Endothelial cell of umbilical vein (primary cell): ENCODE measurements around the gene CMTM3. TPM values are rescaled to one million over a fixed set of nuclear protein-coding genes. Genes with fewer than 3 reads are reported as not detected.

Experiments used
- BruUV-seq: library from RNA; stranded (reverse); fragments of 400-500 nt; replicated peaks from 2 replicates; lab custom pipeline; 2021; lab: Mats Ljungman, UMichigan
- CTCF ChIA-PET: fragments of 300-600, 350-600 bp; sonication (Branson Sonifier 250); formaldehyde crosslinking; loops from one replicate; lab custom pipeline; 2021; ENCODE audit warnings: antibody characterized with exemption, inconsistent platforms; lab: Charles Lee
- POLR2A ChIA-PET: fragments of 300-600, 350-600 bp; sonication (Branson Sonifier 250); formaldehyde crosslinking; loops from one replicate; lab custom pipeline; 2021; ENCODE audit warnings: antibody characterized with exemption, inconsistent platforms; lab: Charles Lee
- DNase-seq: peaks from one replicate; pipeline ENCODE4 v3.0.0-alpha.2; 2011; ENCODE audit warnings: low read depth, low spot score
- FAIRE-seq: peaks from 2 replicates; lab custom pipeline; 2011; peaks lifted over from hg19 to GRCh38; lab: Jason Lieb, UNC
- H2AFZ ChIP-seq: 2 replicates; pipeline ENCODE4 v1.6.0; 2012; ENCODE audit warnings: low read depth, low read length, control low read depth, inconsistent platforms
- H3K27ac ChIP-seq: 2 replicates; pipeline ENCODE4 v1.5.1; 2011; ENCODE audit warnings: low read depth, mild to moderate bottlenecking, control low read depth, low read length, moderate library complexity; ENCODE audit not compliant: insufficient read depth
- H3K27me3 ChIP-seq, 2 experiments: 2 replicates each; pipeline versions ENCODE4 v1.6.0 to v1.6.1; 2011; ENCODE audit warnings: low read length in 2 of 2, mixed read lengths in 1 of 2; ENCODE audit not compliant: control insufficient read depth in 2 of 2, insufficient read depth in 2 of 2
- H3K36me3 ChIP-seq, 2 experiments: 2 replicates in 1 of 2; 3 replicates in 1 of 2; pipeline ENCODE4 v1.5.1; 2011; ENCODE audit warnings: low read length in 2 of 2, mild to moderate bottlenecking in 1 of 2, moderate library complexity in 1 of 2; ENCODE audit not compliant: control insufficient read depth in 2 of 2, insufficient read depth in 2 of 2; ENCODE audit errors: extremely low read depth in 1 of 2
- H3K4me1 ChIP-seq: 3 replicates; pipeline ENCODE4 v1.5.1; 2011; ENCODE audit warnings: mild to moderate bottlenecking, low read length; ENCODE audit not compliant: control insufficient read depth, insufficient read depth; ENCODE audit errors: extremely low read depth
- H3K4me2 ChIP-seq: 2 replicates; pipeline ENCODE4 v1.6.1; 2011; ENCODE audit warnings: low read length, control low read depth, mixed read lengths; ENCODE audit not compliant: insufficient read depth
- H3K4me3 ChIP-seq, 3 experiments: fragments of 200-600 bp in 1 of 3; sonication (generic), shearing (Covaris generic) in 1 of 3; replicated peaks in 1 of 3; 2 replicates each; pipeline ENCODE4 v1.5.1; 2011 to 2016; ENCODE audit warnings: control low read depth in 3 of 3, low read length in 3 of 3, mild to moderate bottlenecking in 2 of 3, inconsistent platforms in 1 of 3, low read depth in 1 of 3, moderate library complexity in 1 of 3; ENCODE audit not compliant: insufficient read depth in 1 of 3
- H3K79me2 ChIP-seq: 2 replicates; pipeline ENCODE4 v1.6.0; 2012; ENCODE audit warnings: low read length, inconsistent platforms; ENCODE audit not compliant: control insufficient read depth, insufficient read depth
- H3K9ac ChIP-seq: replicated peaks from 2 replicates; pipeline ENCODE3; 2011; ENCODE audit warnings: low read length, control low read depth; ENCODE audit not compliant: insufficient read depth; ENCODE audit errors: extremely low read depth
- H3K9me1 ChIP-seq: replicated peaks from 3 replicates; pipeline ENCODE4 v1.6.0; 2011; ENCODE audit warnings: mild to moderate bottlenecking, low read length; ENCODE audit not compliant: control insufficient read depth, insufficient read depth; ENCODE audit errors: extremely low read depth
- H3K9me3 ChIP-seq: replicated peaks from 2 replicates; pipeline ENCODE4 v1.5.1; 2012; ENCODE audit warnings: low read length, inconsistent platforms; ENCODE audit not compliant: control insufficient read depth, insufficient read depth
- H4K20me1 ChIP-seq: replicated peaks from 2 replicates; pipeline ENCODE3; 2011; ENCODE audit warnings: mild to moderate bottlenecking, low read length; ENCODE audit not compliant: control insufficient read depth, insufficient read depth; ENCODE audit errors: extremely low read depth
- EZH2 ChIP-seq: IDR thresholded peaks from 2 replicates; pipeline ENCODE4 v1.6.1; 2012; ENCODE audit warnings: borderline replicate concordance, low read depth, mild to moderate bottlenecking, moderate library complexity, low read length, inconsistent platforms; ENCODE audit not compliant: severe bottlenecking
- FOS ChIP-seq: IDR thresholded peaks from 2 replicates; pipeline ENCODE4 v1.6.1; 2011; ENCODE audit warnings: mild to moderate bottlenecking, low read length, moderate library complexity, borderline replicate concordance; ENCODE audit not compliant: insufficient read depth
- GATA2 ChIP-seq: IDR thresholded peaks from 2 replicates; pipeline ENCODE4 v1.7.0; 2011; ENCODE audit warnings: low read depth, mild to moderate bottlenecking, moderate library complexity, mixed read lengths, low read length; ENCODE audit not compliant: insufficient read length, insufficient read depth
- JUN ChIP-seq: IDR thresholded peaks from 2 replicates; pipeline ENCODE4 v1.6.1; 2011; ENCODE audit warnings: borderline replicate concordance, low read depth; ENCODE audit not compliant: insufficient read length, insufficient read depth
- MYC ChIP-seq: IDR thresholded peaks from one replicate; pipeline ENCODE4 v1.6.1; 2011; ENCODE audit warnings: mild to moderate bottlenecking, low read depth, low read length
- POLR2A ChIP-seq: IDR thresholded peaks from 2 replicates; pipeline ENCODE4 v1.6.1; 2012; ENCODE audit warnings: low read depth, mild to moderate bottlenecking, control low read depth, low read length
- POLR2AphosphoS5 ChIP-seq: IDR thresholded peaks from 2 replicates; pipeline ENCODE4 v1.6.1; 2012; ENCODE audit warnings: low read depth, mild to moderate bottlenecking, control low read depth, low read length, moderate library complexity; ENCODE audit not compliant: insufficient read depth
- dilution Hi-C: fragments of 300-500 bp; cut with MboI; formaldehyde crosslinking; loops from one replicate; pipeline ENCODE4 v1.15.0; 2019; ENCODE audit warnings: low sequenced_read_pairs; ENCODE audit not compliant: extremely low pct_ligation_motif_present
- intact Hi-C: fragments of 100-400 bp; cut with micrococcal nuclease; formaldehyde crosslinking; loops from one replicate; pipeline ENCODE4 v1.10.0; 2022
- polyA plus RNA-seq, 4 experiments: library from polyadenylated mRNA; depleted of rRNA in 3 of 4; stranded (reverse) in 3 of 4; unstranded in 1 of 4; fragments of >200 nt; gene quantifications; 2 replicates each; pipeline versions ENCODE4 v1.2.1 to v1.2.3, GENCODE V29; 2011 to 2012; ENCODE audit warnings: missing spikeins in 1 of 4
- total RNA-seq: library from RNA; stranded (reverse); gene quantifications from 2 replicates; pipeline ENCODE4 v1.2.3, GENCODE V29; 2021

Gene CMTM3
- total and polyA plus RNA-seq, 2 donors (not counting 3 experiments of a cell fraction or from before 2014, with no cell fraction given) = 83.6 to 86.2 TPM

DNA sequence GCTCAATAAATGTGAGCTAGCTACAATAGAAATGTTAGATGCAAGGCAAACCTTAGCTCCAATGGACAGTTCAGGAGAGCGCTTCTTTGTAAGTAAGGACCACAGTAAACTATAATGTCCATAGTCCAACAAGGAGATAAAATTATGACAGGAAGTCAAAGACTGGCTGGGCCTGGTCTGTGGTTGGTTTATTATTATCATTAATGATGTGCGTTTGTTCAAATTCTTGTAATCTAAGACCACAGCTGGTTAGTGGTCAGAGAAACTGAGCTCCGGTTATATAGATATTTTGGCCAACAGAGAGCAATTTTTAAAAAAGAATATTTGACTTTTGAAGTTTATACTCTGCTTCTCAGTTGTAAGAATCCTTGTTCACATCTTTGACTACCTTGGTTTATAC is 30.0 kb upstream of the CMTM3 start:
- CTCF ChIA-PET = interaction anchor here (1.0 to 1.8 kb wide), 3 partner anchors 11 to 34 kb away, joined by 3 to 9 read pairs (median 4); no protein-coding TSS in a partner anchor
- H4K20me1 ChIP-seq = no peaks in the 10 kb centered on the region
- H2AFZ ChIP-seq = no peak overlapping the region
- dilution Hi-C loops (no loop called here), intact Hi-C loops (no loop called here)
- no TSS peak for BruUV-seq
- POLR2A ChIA-PET = no interaction called here
- no peaks in the 10 kb centered on the region for H3K79me2 ChIP-seq
- H3K4me1 ChIP-seq = peaks cover 21% of the 10 kb centered on the region
- FAIRE-seq (no peak), DNase-seq (no peak)
- no peak overlapping the region for H3K4me2 ChIP-seq
- H3K9me3 ChIP-seq = no peaks in the 10 kb centered on the region
- H3K27me3 ChIP-seq = peaks cover 4 to 13% of the 10 kb centered on the region in 2 experiments
- H3K9me1 ChIP-seq = no peaks in the 10 kb centered on the region
- no peaks in the 10 kb centered on the region for H3K36me3 ChIP-seq
- TF ChIP-seq EZH2 (no peak), MYC (no peak), POLR2A (no peak)
- no peak overlapping the region for H3K27ac ChIP-seq
- no peak overlapping the region for H3K4me3 ChIP-seq
- no peak overlapping the region for H3K9ac ChIP-seq

DNA sequence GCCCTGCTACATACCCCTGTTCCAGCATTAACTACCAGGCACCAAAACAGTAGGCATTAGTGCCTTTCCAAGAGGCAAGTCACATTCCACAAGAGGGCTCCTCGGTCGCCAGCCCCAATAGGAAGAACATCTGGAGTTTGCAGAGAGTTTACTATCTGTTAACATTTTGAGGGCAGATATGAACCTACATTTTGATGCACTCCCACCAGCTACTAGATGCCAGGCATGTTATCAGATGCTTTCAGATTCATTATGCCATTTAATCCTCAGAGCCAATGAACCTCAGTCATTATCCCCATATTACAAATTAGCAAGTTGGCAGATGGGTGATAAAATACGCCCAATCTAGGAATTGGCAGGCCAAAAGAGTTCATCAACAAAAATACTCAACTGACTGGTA is 29.4 kb upstream of the CMTM3 start:
- Histone ChIP-seq H3K9me3 (no peaks in the 10 kb centered on the region), H3K4me3 (no peak overlapping the region), H3K36me3 (no peaks in the 10 kb centered on the region), H3K4me2 (no peak overlapping the region), H3K4me1 (peaks cover 15% of the 10 kb centered on the region), H3K27me3 (peaks cover 4 to 13% of the 10 kb centered on the region in 2 experiments), H2AFZ (no peak overlapping the region), H3K9ac (no peak overlapping the region), H3K79me2 (no peaks in the 10 kb centered on the region), H3K9me1 (no peaks in the 10 kb centered on the region), H3K27ac (no peak overlapping the region), H4K20me1 (no peaks in the 10 kb centered on the region)
- FAIRE-seq (no peak), DNase-seq (no peak)
- CTCF ChIA-PET = interaction anchor here (0.9 to 1.4 kb wide), 2 partner anchors 14 to 34 kb away, joined by 4 read pairs; no protein-coding TSS in a partner anchor
- POLR2A ChIA-PET = no interaction called here
- dilution Hi-C loops (no loop called here), intact Hi-C loops (no loop called here)
- no TSS peak for BruUV-seq
- TF ChIP-seq FOS (no peak), POLR2AphosphoS5 (no peak), GATA2 (no peak), JUN (no peak), EZH2 (no peak), POLR2A (no peak)
